Mucosa of descending colon (tissue), 3 donors: ENCODE data around the gene DTWD1. TPM values are rescaled to one million over a fixed set of nuclear protein-coding genes. Genes with fewer than 3 reads are reported as not detected.
"Not testable (repeated sequence)": the region's sequence is repeated elsewhere in the genome, so short reads cannot be mapped to it uniquely, and the experiment has no call there.

Experiments used
- ATAC-seq: fragments of 200-7000 bp; cut with Tn5 transposase; one replicate; pipeline ENCODE4 v1.9.1; 2020; ENCODE audit warnings: mild to moderate bottlenecking, moderate library complexity
- DNase-seq, 3 donors: peaks; one replicate each; pipeline ENCODE4 v3.0.0-alpha.2; 2020
- H3K36me3 ChIP-seq: fragments of 200-600 bp; one replicate; pipeline ENCODE4 v1.8.0; 2021; ENCODE audit warnings: low read depth, mild to moderate bottlenecking
- H3K4me1 ChIP-seq: fragments of 200-600 bp; one replicate; pipeline ENCODE4 v1.8.0; 2021; ENCODE audit warnings: low read depth, mild to moderate bottlenecking
- H3K4me3 ChIP-seq: fragments of 200-600 bp; one replicate; pipeline ENCODE4 v1.8.0; 2021; ENCODE audit warnings: mild to moderate bottlenecking
- H3K9me3 ChIP-seq: fragments of 200-600 bp; one replicate; pipeline ENCODE4 v1.8.0; 2021; ENCODE audit warnings: mild to moderate bottlenecking
- CTCF ChIP-seq: fragments of 200-600 bp; IDR thresholded peaks from one replicate; pipeline ENCODE4 v1.8.0; 2022; ENCODE audit warnings: antibody characterized with exemption, mild to moderate bottlenecking
- intact Hi-C, 2 donors: fragments of 100-400 bp; cut with DNase I in 1 of 2; cut with micrococcal nuclease in 1 of 2; formaldehyde crosslinking; loops; one replicate each; pipeline versions ENCODE4 v1.11.0 to v1.11.1; 2022; cut with DNase I, micrococcal nuclease
- total RNA-seq, 3 donors: library from RNA; stranded (reverse); fragmentation: NEBNext Ultra II Directional in 2 of 3; extraction: Animal tissue kit (Norgen Biotek cat#: 25700) in 2 of 3; gene quantifications; one replicate each; pipeline versions ENCODE4 v1.2.1 to v1.2.4, GENCODE V29; 2021 to 2023
- donor health status: DM: no; HTN: no; CAD: no; lungs with moderate emphysema.
- donor health status: DM: no; HTN: no; CAD: no.
- donor health status: DM: no; HTN: yes; CAD: no.

Gene DTWD1
- total RNA-seq, 3 donors from 2014 or later, result 19.4 to 39.2 (median 22.7) TPM

GRCh38 chr15:49688135-49688790 lies 67.4 kb downstream of the DTWD1 start:
- Histone ChIP-seq H3K9me3 (no peaks in the 10 kb centered on the region), H3K36me3 (no peaks in the 10 kb centered on the region), H3K4me3 (no peak overlapping the region), H3K4me1 (no peaks in the 10 kb centered on the region)
- intact Hi-C loops, result no loop called here
- TF ChIP-seq CTCF, result no peak
- DNase-seq, result no peak
- ATAC-seq, result no peak

- TF ChIP-seq CTCF, result no peak
- Histone ChIP-seq H3K9me3 (no peaks in the 10 kb centered on the region), H3K36me3 (no peaks in the 10 kb centered on the region), H3K4me1 (no peaks in the 10 kb centered on the region), H3K4me3 (no peak overlapping the region)
- intact Hi-C loops, result no loop called here
- DNase-seq (no peak), ATAC-seq (no peak)
Observed at GRCh38 chr15:49692514-49693090, 71.8 kb downstream of the DTWD1 start.

GRCh38 chr15:49693498-49693897 lies 72.7 kb downstream of the DTWD1 start:
- no peak for TF ChIP-seq CTCF
- H3K9me3 ChIP-seq, result no peaks in the 10 kb centered on the region

GRCh38 chr15:49696433-49696832 lies 75.6 kb downstream of the DTWD1 start:
- H3K4me1 ChIP-seq, result no peaks in the 10 kb centered on the region
- ATAC-seq (no peak), DNase-seq (no peak)
- no peaks in the 10 kb centered on the region for H3K9me3 ChIP-seq
- intact Hi-C loops, result no loop called here
- no peaks in the 10 kb centered on the region for H3K36me3 ChIP-seq
- TF ChIP-seq CTCF, result no peak
- no peak overlapping the region for H3K4me3 ChIP-seq

More at GRCh38 chr15:49693498-49693897, 72.7 kb downstream of the DTWD1 start:
- DNase-seq, result no peak
- no peak for ATAC-seq
- no peak overlapping the region for H3K4me3 ChIP-seq
- no peaks in the 10 kb centered on the region for H3K4me1 ChIP-seq
- no peaks in the 10 kb centered on the region for H3K36me3 ChIP-seq
- intact Hi-C loops, result no loop called here

GRCh38 chr15:49697121-49697520 lies 76.3 kb downstream of the DTWD1 start:
- Histone ChIP-seq H3K9me3 (no peaks in the 10 kb centered on the region), H3K4me3 (no peak overlapping the region), H3K36me3 (no peaks in the 10 kb centered on the region), H3K4me1 (no peaks in the 10 kb centered on the region)
- intact Hi-C loops, result no loop called here
- ATAC-seq, result no peak
- no peak for DNase-seq
- no peak for TF ChIP-seq CTCF

- intact Hi-C loops, ATAC-seq, DNase-seq, H3K9me3 ChIP-seq, H3K4me3 ChIP-seq, H3K36me3 ChIP-seq, H3K4me1 ChIP-seq: not testable (repeated sequence)
Observed at GRCh38 chr15:49702982-49703381, 82.1 kb downstream of the DTWD1 start.

Other genes starting within 250 kb of the DTWD1 start
- 10 to 100 TPM in 2 of 3 donors, 1 to 10 TPM in 1; 2.6 to 46.7 (median 13.4) TPM for gene FGF7, start 197.8 kb upstream of the DTWD1 start, total RNA-seq
- gene FAM227B, start 230 bp upstream of the DTWD1 start, total RNA-seq, result 1 to 10 TPM; 2.2 to 7.6 (median 3.6) TPM